ENCODE results near the gene DCUN1D2. TPM values are rescaled to one million over a fixed set of nuclear protein-coding genes. Genes with fewer than 3 reads are reported as not detected.
"Not testable (repeated sequence)": the region's sequence is repeated elsewhere in the genome, so short reads cannot be mapped to it uniquely, and the experiment has no call there.

DCUN1D2 gene
- total RNA-seq, 3 donors from 2014 or later = 11.1 to 13.7 (median 12.4) TPM

GRCh38 chr13:113528101-113528812, 37.7 kb upstream of the DCUN1D2 start:
- H3K36me3 Mint-ChIP-seq (ENCODE audit: insufficient read depth) = peaks cover 44% of the 10 kb centered on the region

DNA sequence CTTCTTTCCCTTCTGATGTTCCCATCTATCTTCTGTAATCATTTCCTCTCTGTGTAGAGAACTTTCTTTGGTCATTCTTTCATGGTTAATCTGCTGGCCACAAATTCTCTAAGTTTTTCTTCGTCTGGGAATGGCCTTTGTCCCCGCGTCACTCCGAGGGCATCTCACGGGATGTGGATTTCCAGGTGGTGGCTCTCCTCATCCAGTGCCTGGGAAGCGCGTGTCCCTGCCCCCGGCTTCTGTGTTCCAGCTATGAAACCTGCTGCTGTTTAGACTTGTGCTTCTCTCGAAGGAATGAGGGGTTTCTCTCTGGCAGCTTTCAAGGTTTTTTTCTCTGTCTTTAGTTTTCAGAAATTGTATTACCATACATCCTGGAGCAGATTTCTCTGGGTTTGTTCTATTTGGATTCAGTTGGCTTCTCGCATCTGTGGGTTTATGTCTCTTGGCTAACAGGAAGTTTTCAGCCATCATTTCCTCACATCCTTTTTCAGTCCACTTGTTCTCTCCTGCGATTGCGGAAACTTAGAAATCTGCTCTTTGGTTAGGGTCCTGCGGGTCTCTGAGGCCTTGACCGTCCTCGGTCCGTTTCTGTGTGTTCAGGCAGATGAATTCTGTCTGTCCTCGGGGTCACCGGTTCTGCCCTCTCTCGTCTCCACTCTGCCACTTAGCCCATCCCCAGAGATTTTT, 36.9 kb upstream of the DCUN1D2 start:
- DNase-seq (no peak), ATAC-seq (no peak)

More at GRCh38 chr13:113528101-113528812, 37.7 kb upstream of the DCUN1D2 start:
- no peak for DNase-seq
- no peaks in the 10 kb centered on the region for H3K4me1 Mint-ChIP-seq (ENCODE audit: low read depth)
- no peaks in the 10 kb centered on the region for H3K27me3 Mint-ChIP-seq (ENCODE audit: low read depth)
- H3K4me3 Mint-ChIP-seq = no peak overlapping the region
- H3K9me3 Mint-ChIP-seq = no peaks in the 10 kb centered on the region
- ATAC-seq = no peak

DNA sequence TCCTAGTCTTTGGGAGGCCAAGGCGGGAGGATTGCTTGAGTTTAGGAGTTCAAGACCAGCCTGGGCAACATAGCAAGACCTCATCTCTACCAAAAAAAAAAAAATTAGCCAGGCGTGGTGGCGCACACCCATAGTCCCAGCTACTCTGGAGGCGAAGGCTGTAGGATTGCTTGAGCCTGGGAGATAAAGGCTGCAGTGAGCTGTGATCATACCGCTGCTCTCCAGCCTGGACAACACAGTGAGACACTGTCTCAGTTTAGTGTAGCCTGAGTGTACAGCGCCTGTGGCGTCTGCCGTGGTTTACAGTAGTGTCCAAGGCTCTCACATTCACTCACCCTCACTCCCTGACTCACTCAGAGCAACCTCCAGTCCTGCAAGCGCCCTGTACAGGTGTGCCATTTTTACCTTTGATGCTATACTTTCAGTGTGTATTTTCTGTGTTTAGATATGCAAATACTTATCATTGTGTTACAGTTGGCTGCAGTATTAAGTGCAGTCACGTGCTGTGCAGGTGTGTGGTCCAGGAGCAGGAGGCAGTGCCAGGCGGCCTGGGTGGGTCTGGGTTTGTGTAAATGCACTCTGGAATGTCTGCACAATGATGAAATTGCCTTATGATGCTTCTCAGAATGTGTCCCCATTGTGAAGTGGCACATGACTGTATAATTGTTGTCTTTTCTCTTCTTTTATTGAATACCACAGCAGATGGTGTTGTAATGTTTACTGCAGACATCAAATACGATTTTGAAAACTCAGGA, 36.1 kb upstream of the DCUN1D2 start:
- no peaks in the 10 kb centered on the region for H3K4me1 Mint-ChIP-seq (ENCODE audit: low read depth)
- peaks cover 53% of the 10 kb centered on the region for H3K36me3 Mint-ChIP-seq (ENCODE audit: insufficient read depth)
- no peaks in the 10 kb centered on the region for H3K27me3 Mint-ChIP-seq (ENCODE audit: low read depth)
- H3K9me3 Mint-ChIP-seq = no peaks in the 10 kb centered on the region
- DNase-seq (no peak), ATAC-seq (no peak)
- H3K4me3 Mint-ChIP-seq = no peak overlapping the region

More for the DNA sequence above, 36.9 kb upstream of the DCUN1D2 start:
- no peaks in the 10 kb centered on the region for H3K4me1 Mint-ChIP-seq (ENCODE audit: low read depth)
- no peak overlapping the region for H3K4me3 Mint-ChIP-seq
- no peaks in the 10 kb centered on the region for H3K27me3 Mint-ChIP-seq (ENCODE audit: low read depth)
- peaks cover 49% of the 10 kb centered on the region for H3K36me3 Mint-ChIP-seq (ENCODE audit: insufficient read depth)
- no peaks in the 10 kb centered on the region for H3K9me3 Mint-ChIP-seq

GRCh38 chr13:113522438-113522837, 31.9 kb upstream of the DCUN1D2 start:
- not testable (repeated sequence) for H3K4me3 Mint-ChIP-seq; H3K9me3 Mint-ChIP-seq; H3K4me1 Mint-ChIP-seq (ENCODE audit: low read depth); H3K27me3 Mint-ChIP-seq (ENCODE audit: low read depth); DNase-seq; ATAC-seq
- peaks cover 36% of the 10 kb centered on the region for H3K36me3 Mint-ChIP-seq (ENCODE audit: insufficient read depth)

GRCh38 chr13:113520571-113520970, 30.1 kb upstream of the DCUN1D2 start:
- peaks cover 33% of the 10 kb centered on the region for H3K36me3 Mint-ChIP-seq (ENCODE audit: insufficient read depth)
- no peaks in the 10 kb centered on the region for H3K27me3 Mint-ChIP-seq (ENCODE audit: low read depth)
- DNase-seq = no peak
- H3K4me3 Mint-ChIP-seq = no peak overlapping the region
- ATAC-seq = no peak
- peaks cover 7% of the 10 kb centered on the region for H3K4me1 Mint-ChIP-seq (ENCODE audit: low read depth)
- no peaks in the 10 kb centered on the region for H3K9me3 Mint-ChIP-seq

DNA sequence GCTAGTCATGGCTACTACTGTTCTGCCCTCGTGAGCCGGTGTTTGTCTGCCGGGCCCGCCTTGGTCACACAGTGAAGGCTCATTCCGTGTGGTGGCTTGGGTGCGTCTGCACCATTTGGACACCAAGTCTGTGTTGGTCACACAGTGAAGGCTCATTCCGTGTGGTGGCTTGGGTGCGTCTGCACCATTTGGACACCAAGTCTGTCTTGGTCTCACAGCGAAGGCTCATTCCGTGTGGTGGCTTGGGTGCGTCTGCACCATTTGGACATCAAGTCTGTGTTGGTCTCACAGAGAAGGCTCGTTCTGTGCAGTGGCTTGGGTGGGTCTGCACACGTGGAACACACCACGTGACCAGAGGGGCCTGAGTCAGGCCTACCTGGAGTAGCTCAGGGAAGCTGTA, 29.0 kb upstream of the DCUN1D2 start:
- H3K4me3 Mint-ChIP-seq = no peak overlapping the region
- DNase-seq (no peak), ATAC-seq (no peak)
- H3K4me1 Mint-ChIP-seq (ENCODE audit: low read depth) = peaks cover 7% of the 10 kb centered on the region
- no peaks in the 10 kb centered on the region for H3K9me3 Mint-ChIP-seq
- H3K36me3 Mint-ChIP-seq (ENCODE audit: insufficient read depth) = peaks cover 31% of the 10 kb centered on the region
- H3K27me3 Mint-ChIP-seq (ENCODE audit: low read depth) = no peaks in the 10 kb centered on the region

DNA sequence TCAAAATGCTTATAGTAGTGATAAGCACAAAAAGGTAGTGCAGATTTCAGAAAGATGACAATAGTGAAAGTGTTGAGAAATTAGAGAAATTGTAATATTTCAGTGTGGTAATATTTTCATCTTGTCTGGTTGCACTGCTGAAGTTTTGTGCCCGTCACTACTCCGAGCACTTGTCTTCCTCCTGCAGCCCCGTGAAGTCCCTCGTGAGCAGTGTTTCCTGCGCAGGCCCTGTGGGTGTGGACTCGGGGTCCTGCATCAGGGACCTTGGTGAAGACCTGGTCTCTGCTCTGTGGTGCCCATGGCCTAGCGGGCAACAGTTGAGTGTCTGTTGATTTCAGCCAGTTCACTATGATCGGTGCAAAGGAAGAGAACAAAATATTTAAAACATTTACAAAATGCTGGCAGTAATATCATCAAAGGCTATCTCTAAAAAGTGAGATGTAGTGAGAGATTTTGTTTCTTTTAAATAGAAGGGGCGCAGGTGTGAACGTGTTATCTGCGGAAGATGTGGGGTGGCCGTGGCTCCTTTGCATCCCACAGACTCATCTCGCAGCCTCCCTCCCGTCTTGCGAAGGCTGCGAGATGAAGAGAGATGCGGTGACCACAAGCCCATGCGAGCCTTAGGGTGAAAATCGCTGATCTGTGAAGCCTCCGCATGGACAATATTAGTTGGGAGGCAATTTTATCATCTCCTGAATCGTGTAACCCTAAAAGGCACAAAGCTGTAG, 27.7 kb upstream of the DCUN1D2 start:
- Mint-ChIP-seq H3K4me1 (ENCODE audit: low read depth) (peaks cover 7% of the 10 kb centered on the region), H3K36me3 (ENCODE audit: insufficient read depth) (peaks cover 23% of the 10 kb centered on the region), H3K4me3 (no peak overlapping the region), H3K9me3 (no peaks in the 10 kb centered on the region), H3K27me3 (ENCODE audit: low read depth) (no peaks in the 10 kb centered on the region)
- DNase-seq = no peak
- ATAC-seq = no peak

DNA sequence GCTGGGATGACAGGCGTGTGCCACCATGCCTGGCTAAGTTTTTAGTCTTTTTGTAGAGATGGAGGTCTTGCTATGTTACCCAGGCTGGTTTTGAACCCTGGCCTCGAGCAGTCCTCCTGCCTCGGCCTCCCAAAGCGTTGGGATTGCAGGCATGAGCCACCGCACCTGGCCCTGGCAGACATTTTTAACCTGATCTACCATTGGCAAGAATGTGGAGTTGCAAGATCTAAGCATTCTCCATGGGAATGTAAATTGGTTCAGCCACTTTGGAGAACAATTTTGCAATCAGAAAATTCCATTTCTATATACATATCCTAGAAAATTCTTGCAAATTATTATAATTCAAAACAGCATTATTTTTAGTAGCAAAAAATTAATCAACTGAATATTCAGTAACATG, 24.3 kb upstream of the DCUN1D2 start:
- H3K27me3 Mint-ChIP-seq (ENCODE audit: low read depth) = no peaks in the 10 kb centered on the region
- H3K4me1 Mint-ChIP-seq (ENCODE audit: low read depth) = peaks cover 7% of the 10 kb centered on the region
- DNase-seq (no peak), ATAC-seq (no peak)
- no peaks in the 10 kb centered on the region for H3K9me3 Mint-ChIP-seq
- H3K4me3 Mint-ChIP-seq = no peak overlapping the region
- H3K36me3 Mint-ChIP-seq (ENCODE audit: insufficient read depth) = peaks cover 10% of the 10 kb centered on the region

- Mint-ChIP-seq H3K4me1 (ENCODE audit: low read depth) (peaks cover 7% of the 10 kb centered on the region), H3K27me3 (ENCODE audit: low read depth) (no peaks in the 10 kb centered on the region), H3K4me3 (no peak overlapping the region), H3K36me3 (ENCODE audit: insufficient read depth) (peaks cover 15% of the 10 kb centered on the region), H3K9me3 (no peaks in the 10 kb centered on the region)
- no peak for DNase-seq
- no peak for ATAC-seq
These were observed 23.2 kb upstream of the DCUN1D2 start for GRCh38 chr13:113513761-113514160.

DNA sequence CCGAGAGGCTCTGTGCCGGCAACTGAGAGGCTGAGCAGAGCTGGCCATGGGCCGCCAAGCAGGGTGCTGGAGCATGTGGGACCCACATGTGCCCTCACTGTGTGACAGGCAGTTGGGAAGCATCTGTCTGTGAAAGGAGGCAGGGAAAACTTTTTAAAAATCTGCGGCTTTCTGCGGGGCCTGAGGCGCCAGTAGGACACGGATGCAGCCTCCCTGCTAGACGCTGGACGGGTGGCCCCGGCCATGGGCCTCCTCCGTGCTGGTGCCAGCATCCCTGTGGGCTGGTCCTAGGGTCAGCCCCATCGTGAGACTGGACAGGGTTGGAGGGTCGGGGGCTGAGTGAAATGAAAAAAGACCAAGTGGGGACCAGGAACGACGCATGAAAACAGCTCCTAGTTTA, 20.9 kb upstream of the DCUN1D2 start:
- no peaks in the 10 kb centered on the region for H3K27me3 Mint-ChIP-seq (ENCODE audit: low read depth)

DNA sequence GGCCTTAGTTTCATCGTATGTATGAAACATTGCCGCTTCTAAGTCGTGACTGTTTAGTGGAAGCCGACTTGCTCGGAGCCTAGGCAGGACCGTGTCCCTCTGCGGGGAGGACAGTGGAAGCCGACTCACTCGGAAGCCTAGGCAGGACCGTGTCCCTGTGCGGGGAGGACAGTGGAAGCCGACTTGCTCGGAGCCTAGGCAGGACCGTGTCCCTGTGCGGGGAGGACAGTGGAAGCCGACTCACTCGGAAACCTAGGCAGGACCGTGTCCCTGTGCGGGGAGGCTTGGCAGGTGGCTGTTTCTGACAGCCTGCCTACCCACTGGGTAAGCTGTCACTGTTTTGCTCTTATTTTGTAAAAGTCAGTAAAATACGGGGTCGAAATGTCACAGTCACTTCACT, 20.4 kb upstream of the DCUN1D2 start:
- Mint-ChIP-seq H3K9me3 (no peaks in the 10 kb centered on the region), H3K36me3 (ENCODE audit: insufficient read depth) (peaks cover 15% of the 10 kb centered on the region), H3K27me3 (ENCODE audit: low read depth) (no peaks in the 10 kb centered on the region), H3K4me3 (no peak overlapping the region), H3K4me1 (ENCODE audit: low read depth) (no peaks in the 10 kb centered on the region)
- no peak for ATAC-seq
- no peak for DNase-seq

More for the DNA sequence above, 20.9 kb upstream of the DCUN1D2 start:
- DNase-seq = no peak
- H3K4me1 Mint-ChIP-seq (ENCODE audit: low read depth) = no peaks in the 10 kb centered on the region
- no peaks in the 10 kb centered on the region for H3K9me3 Mint-ChIP-seq
- peaks cover 17% of the 10 kb centered on the region for H3K36me3 Mint-ChIP-seq (ENCODE audit: insufficient read depth)
- H3K4me3 Mint-ChIP-seq = no peak overlapping the region
- no peak for ATAC-seq

- no peak overlapping the region for H3K4me3 Mint-ChIP-seq
- no peaks in the 10 kb centered on the region for H3K4me1 Mint-ChIP-seq (ENCODE audit: low read depth)
These were observed 19.5 kb upstream of the DCUN1D2 start for GRCh38 chr13:113509989-113510388.

DNA sequence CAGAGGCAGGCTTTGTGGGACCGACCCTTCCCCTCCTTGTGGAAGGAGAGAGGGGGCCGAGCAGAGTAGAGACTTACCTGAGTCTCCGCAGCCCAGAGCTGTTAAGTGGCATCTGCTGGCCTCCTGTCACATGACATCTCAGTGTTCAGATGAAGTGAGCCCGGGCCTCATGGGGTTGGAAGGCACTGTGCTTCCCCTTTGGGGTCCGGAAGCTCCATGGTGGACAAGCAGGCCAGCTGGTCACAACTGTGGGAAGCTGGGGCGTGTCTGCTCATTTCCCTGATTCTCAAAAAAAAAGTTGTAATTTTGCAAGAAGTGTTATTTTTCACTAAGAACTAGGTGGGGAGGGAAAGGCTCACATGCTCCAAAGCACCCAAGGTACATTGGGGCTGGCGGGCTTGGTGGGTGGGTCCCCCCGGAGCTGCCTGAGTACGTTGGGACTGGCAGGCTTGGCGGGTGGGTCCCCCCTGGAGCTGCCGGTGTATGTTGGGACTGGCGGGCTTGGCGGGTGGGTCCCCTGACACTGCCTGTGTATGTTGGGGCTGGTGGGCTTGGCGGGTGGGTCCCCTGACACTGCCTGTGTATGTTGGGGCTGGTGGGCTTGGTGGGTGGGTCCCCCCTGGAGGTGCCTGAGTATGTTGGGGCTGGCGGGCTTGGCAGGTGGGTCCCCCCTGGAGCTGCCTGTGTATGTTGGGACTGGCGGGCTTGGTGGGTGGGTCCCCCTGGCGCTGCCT, 18.2 kb upstream of the DCUN1D2 start:
- Mint-ChIP-seq H3K4me1 (ENCODE audit: low read depth) (no peaks in the 10 kb centered on the region), H3K27me3 (ENCODE audit: low read depth) (no peaks in the 10 kb centered on the region), H3K9me3 (no peaks in the 10 kb centered on the region), H3K4me3 (no peak overlapping the region), H3K36me3 (ENCODE audit: insufficient read depth) (peaks cover 22% of the 10 kb centered on the region)
- no peak for ATAC-seq
- no peak for DNase-seq

More at GRCh38 chr13:113509989-113510388, 19.5 kb upstream of the DCUN1D2 start:
- Mint-ChIP-seq H3K36me3 (ENCODE audit: insufficient read depth) (peaks cover 17% of the 10 kb centered on the region), H3K27me3 (ENCODE audit: low read depth) (no peaks in the 10 kb centered on the region), H3K9me3 (no peaks in the 10 kb centered on the region)
- ATAC-seq = no peak
- no peak for DNase-seq

Measured in activated T-cell treated with anti-CD3 and anti-CD28 coated beads, Interleukin-2, amount 50 U/mL, for 4 hours (primary cell).